HepG2 (cell line): Measurements from ENCODE around the gene RINL.

Experiments
- CHD2 ChIP-seq: IDR thresholded peaks from 2 replicates; pipeline ENCODE4 v1.6.1; 2011; ENCODE audit warnings: low read depth, low read length, improper control_type of control experiment
- MLXIP ChIP-seq: sonication (generic); formaldehyde crosslinking; IDR thresholded peaks from 2 replicates; pipeline ENCODE4 v1.9.0; 2021; ENCODE audit warnings: missing genetic modification reagents, borderline replicate concordance
- NCOA2 ChIP-seq: sonication (generic); formaldehyde crosslinking; IDR thresholded peaks from 2 replicates; pipeline ENCODE4 v1.8.0; 2022; ENCODE audit warnings: inconsistent platforms
- PAX8 ChIP-seq: sonication (generic); formaldehyde crosslinking; IDR thresholded peaks from 2 replicates; pipeline ENCODE4 v1.8.0; 2022; ENCODE audit warnings: mild to moderate bottlenecking, missing genetic modification reagents, borderline replicate concordance
- PHF8 ChIP-seq: sonication (generic); formaldehyde crosslinking; IDR thresholded peaks from 2 replicates; pipeline ENCODE4 v1.5.0; 2020; ENCODE audit warnings: missing genetic modification reagents
- POLR2A ChIP-seq, 2 experiments: IDR thresholded peaks; 2 replicates each; pipeline ENCODE4 v1.6.1; 2011; ENCODE audit warnings: low read depth in 2 of 2, low read length in 2 of 2, mild to moderate bottlenecking in 1 of 2, moderate library complexity in 1 of 2; ENCODE audit not compliant: insufficient read depth in 1 of 2
- SUZ12 ChIP-seq: fragments of 150-350 bp; IDR thresholded peaks from 2 replicates; pipeline ENCODE4 v1.6.1; 2014; ENCODE audit warnings: low read depth, low read length
- ZBTB26 ChIP-seq: IDR thresholded peaks from 2 replicates; pipeline ENCODE4 v1.6.1; 2016; ENCODE audit warnings: missing compliant biosample characterization, missing genetic modification reagents, borderline replicate concordance
- ZNF274 ChIP-seq: sonication (generic); formaldehyde crosslinking; IDR thresholded peaks from 2 replicates; pipeline ENCODE4 v1.5.1; 2020; ENCODE audit warnings: mild to moderate bottlenecking, missing genetic modification reagents
- ZNF530 ChIP-seq: sonication (generic); formaldehyde crosslinking; IDR thresholded peaks from 2 replicates; pipeline ENCODE4 v1.5.0; 2020; ENCODE audit warnings: low read depth, mild to moderate bottlenecking, missing genetic modification reagents
- ZNF589 ChIP-seq: sonication (generic); formaldehyde crosslinking; conservative IDR thresholded peaks from 2 replicates; pipeline ENCODE4 v1.8.0; 2022; ENCODE audit warnings: mild to moderate bottlenecking, moderate library complexity, missing genetic modification reagents
- TF ChIP-seq, protein P1 (sequence below): sonication (generic); formaldehyde crosslinking; IDR thresholded peaks from 2 replicates; pipeline ENCODE4 v1.5.0; 2020; ENCODE audit warnings: mild to moderate bottlenecking, missing genetic modification reagents, moderate library complexity

GRCh38 chr19:38843175-38843758 lies 34.8 kb downstream of the RINL start:
- no peak for TF ChIP-seq ZNF530
- TF ChIP-seq SUZ12 = no peak
- no peak for TF ChIP-seq ZBTB26 (CRISPR knock-in tag)
- TF ChIP-seq PHF8 (CRISPR knock-in tag) = no peak
- no peak for TF ChIP-seq ZNF589 (CRISPR knock-in tag)
- TF ChIP-seq CHD2 = no peak
- TF ChIP-seq MLXIP (CRISPR knock-in tag) = no peak
- TF ChIP-seq, protein P1, sequence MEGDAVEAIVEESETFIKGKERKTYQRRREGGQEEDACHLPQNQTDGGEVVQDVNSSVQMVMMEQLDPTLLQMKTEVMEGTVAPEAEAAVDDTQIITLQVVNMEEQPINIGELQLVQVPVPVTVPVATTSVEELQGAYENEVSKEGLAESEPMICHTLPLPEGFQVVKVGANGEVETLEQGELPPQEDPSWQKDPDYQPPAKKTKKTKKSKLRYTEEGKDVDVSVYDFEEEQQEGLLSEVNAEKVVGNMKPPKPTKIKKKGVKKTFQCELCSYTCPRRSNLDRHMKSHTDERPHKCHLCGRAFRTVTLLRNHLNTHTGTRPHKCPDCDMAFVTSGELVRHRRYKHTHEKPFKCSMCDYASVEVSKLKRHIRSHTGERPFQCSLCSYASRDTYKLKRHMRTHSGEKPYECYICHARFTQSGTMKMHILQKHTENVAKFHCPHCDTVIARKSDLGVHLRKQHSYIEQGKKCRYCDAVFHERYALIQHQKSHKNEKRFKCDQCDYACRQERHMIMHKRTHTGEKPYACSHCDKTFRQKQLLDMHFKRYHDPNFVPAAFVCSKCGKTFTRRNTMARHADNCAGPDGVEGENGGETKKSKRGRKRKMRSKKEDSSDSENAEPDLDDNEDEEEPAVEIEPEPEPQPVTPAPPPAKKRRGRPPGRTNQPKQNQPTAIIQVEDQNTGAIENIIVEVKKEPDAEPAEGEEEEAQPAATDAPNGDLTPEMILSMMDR (CRISPR knock-in tag) = no peak
- TF ChIP-seq PAX8 (CRISPR knock-in tag) = no peak
- no peak for TF ChIP-seq ZNF274 (CRISPR knock-in tag)
- TF ChIP-seq NCOA2 (CRISPR knock-in tag) = no peak
- TF ChIP-seq POLR2A (IDR thresholded peaks at IDR 0.05; ENCODE audit: insufficient read depth in 1 of 2, low read depth in 2 of 2, low read length in 2 of 2) = peak in 1 of 2 experiments; percentile 13; a peak in 2 of 4 replicates
